Pericardium fibroblast (primary cell): Measurements from ENCODE around the gene OR51E2. TPM values are rescaled to one million over a fixed set of nuclear protein-coding genes. Genes with fewer than 3 reads are reported as not detected.

Experiments used
- total RNA-seq: library from RNA; depleted of rRNA; stranded (reverse); fragments of >200 nt; gene quantifications from 2 replicates; pipeline ENCODE4 v1.2.3, GENCODE V29; 2015

OR51E2 gene, protein sequence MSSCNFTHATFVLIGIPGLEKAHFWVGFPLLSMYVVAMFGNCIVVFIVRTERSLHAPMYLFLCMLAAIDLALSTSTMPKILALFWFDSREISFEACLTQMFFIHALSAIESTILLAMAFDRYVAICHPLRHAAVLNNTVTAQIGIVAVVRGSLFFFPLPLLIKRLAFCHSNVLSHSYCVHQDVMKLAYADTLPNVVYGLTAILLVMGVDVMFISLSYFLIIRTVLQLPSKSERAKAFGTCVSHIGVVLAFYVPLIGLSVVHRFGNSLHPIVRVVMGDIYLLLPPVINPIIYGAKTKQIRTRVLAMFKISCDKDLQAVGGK
- total RNA-seq: not detected in 2 replicates

DNA sequence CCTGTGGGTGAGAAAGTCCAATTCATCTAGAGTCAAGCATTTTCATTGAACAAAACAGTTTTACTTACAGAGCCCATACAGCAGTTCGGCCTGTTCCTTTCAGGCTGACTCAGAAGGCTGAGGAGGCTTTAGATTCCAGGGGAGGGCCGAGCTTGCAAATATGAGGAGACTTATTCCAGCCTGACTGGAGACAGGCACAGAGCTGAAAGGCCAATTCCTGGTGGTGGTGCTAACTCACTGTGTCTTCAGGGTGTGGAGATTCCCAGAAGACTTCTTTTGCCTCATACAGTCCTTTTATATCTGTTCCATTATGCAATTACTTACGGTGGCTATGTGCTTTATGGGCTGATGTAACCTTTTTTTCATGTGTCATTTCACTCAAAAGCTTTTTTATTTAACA, at the start of gene OR51E2:
Gene OR51E2 (minus strand): TSS at position 269 of the 400 bp plus-strand sequence. CDS start 15,142 bp downstream, outside the sequence.

DNA sequence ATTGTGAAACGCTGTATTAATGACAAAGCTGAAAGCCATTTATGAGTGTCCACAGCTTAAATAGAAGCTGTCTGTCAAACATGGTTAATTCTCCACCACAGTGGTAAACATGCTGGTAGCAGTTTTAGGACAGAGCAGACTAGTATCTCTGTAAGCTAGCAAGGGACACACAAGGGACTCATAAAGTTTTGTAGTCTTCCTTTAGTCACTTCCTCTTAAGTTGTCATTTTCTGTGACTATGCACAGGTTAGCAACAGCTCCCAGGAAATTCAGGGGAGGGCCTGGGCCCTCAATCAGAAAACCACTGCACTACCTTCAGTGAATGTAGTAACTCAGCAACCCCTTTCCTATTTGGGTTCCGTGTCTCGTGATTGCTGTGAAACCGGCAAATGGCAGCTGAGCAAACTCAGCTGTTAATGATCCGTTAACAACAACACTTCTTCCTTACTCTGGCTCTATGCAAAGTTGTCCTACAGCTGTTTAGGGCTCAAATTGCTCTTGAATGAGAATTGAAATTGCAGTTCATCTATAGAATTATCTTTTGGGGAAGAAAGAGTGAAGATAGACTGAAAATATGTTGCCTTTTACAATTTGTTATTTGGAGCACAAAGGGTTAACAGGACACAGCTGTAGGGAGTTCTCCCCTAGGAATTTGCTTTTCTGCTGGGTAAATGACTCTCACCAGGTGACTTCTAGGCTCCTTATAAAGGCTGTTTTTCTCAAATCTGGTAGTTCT, 6.6 kb upstream of the OR51E2 start, which contains the start of gene MMP26:
Gene MMP26 (plus strand): TSS at position 731 of the 736 bp plus-strand sequence.

DNA sequence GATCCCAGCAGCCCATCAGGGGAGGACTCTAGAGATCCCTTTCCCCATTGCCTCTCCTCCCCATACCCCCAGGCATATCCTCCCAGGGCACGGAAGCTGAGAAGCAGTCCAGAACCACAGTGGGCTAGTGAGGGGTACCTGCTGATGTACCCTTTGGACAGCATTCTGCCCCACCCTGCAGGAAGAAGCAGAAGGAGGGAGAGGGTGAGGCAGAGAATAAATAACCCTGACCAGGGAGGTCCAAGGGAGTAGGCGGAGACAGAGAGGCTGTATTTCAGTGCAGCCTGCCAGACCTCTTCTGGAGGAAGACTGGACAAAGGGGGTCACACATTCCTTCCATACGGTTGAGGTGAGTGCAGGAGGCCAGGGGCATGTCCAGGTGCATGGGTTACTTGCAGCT, 54.0 kb downstream of the OR51E2 start, which contains the start of gene OR51E1:
Gene OR51E1 (plus strand): TSS at position 301 of the 400 bp plus-strand sequence. CDS start 8,545 bp downstream, outside the sequence.

DNA sequence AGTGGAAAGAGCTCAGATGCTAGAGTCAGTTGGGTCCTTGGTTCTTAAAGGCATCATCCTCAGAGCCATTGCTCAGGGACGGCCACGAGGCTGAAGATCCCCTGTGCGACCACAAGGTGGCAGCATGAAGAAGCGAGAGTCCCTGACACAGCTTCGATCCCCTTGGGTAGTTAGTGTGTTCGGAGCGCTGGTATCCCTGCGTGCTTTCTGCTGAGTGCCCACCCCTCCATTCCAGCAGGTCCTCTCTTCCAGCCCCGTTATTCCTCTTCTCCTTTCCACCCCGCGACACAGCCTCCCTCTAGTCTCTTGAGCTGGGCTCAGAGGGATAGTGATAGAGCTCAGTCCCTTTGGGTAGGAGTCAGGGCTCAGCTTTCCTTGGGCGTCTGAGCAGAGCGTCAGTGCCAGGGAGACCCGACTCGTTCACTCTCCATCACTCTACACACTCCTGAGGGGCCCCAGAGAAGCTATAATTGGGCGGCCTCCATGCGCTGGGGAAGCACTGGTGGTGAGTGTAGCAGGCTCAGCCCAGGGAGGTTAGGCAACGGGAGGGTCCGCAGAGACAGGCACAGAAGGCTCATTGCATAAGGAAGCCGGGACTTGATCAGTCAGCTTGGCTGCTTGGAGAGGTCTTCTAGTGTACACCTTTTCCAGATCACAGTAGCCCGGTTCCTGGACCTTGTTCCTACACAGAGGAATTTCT, 60.5 kb downstream of the OR51E2 start, which contains the start of gene OR51D1:
Gene OR51D1 (plus strand): TSS at position 516 of the 700 bp plus-strand sequence. CDS start 2,314 bp downstream, outside the sequence.

Other genes starting within 250 kb of the OR51E2 start
- not detected in 2 replicates for gene OR52K2, start 248.6 kb downstream of the OR51E2 start, total RNA-seq
- gene OR52K1, start 215.2 kb downstream of the OR51E2 start, total RNA-seq: not detected in 2 replicates
- not detected in 2 replicates for gene OR52M1, start 152.7 kb downstream of the OR51E2 start, total RNA-seq
- not detected in 2 replicates for gene OR52I2, start 116.1 kb downstream of the OR51E2 start, total RNA-seq
- gene OR52I1, start 103.8 kb downstream of the OR51E2 start, total RNA-seq: not detected in 2 replicates
- gene TRIM68, start 89.6 kb downstream of the OR51E2 start, total RNA-seq: 7.2 and 12.2 TPM in 2 replicates
- not detected in 2 replicates for gene OR51D1, start 60.4 kb downstream of the OR51E2 start, total RNA-seq
- not detected in 2 replicates for gene OR51E1, start 53.9 kb downstream of the OR51E2 start, total RNA-seq
- not detected in 2 replicates for gene MMP26, start 6.9 kb upstream of the OR51E2 start, total RNA-seq
- not detected in 2 replicates for gene OR51F1, start 72.1 kb upstream of the OR51E2 start, total RNA-seq
- gene OR52R1, start 106.5 kb upstream of the OR51E2 start, total RNA-seq: not detected in 2 replicates
- not detected in 2 replicates for gene OR51F2, start 123.5 kb upstream of the OR51E2 start, total RNA-seq
- not detected in 2 replicates for gene OR51S1, start 151.4 kb upstream of the OR51E2 start, total RNA-seq
- gene OR51T1, start 184.0 kb upstream of the OR51E2 start, total RNA-seq: not detected in 2 replicates
- gene OR51A7, start 205.9 kb upstream of the OR51E2 start, total RNA-seq: not detected in 2 replicates
- gene OR51G2, start 221.5 kb upstream of the OR51E2 start, total RNA-seq: not detected in 2 replicates
- gene OR51G1, start 226.5 kb upstream of the OR51E2 start, total RNA-seq: not detected in 2 replicates
- gene OR51A4, start 249.8 kb upstream of the OR51E2 start, total RNA-seq: not detected in 2 replicates